NCI-H82 treated with DMSO at 0.1 percent for 48 hours (cell line): ENCODE measurements around the gene GPHN.
"Not testable (repeated sequence)": the region's sequence is repeated elsewhere in the genome, so short reads cannot be mapped to it uniquely, and the experiment has no call there.

Experiments
- DNase-seq: peaks from one replicate; lab custom pipeline; 2025; ENCODE audit not compliant: unreplicated experiment; lab: John Stamatoyannopoulos, UW

GPHN gene

GRCh38 chr14:66651536-66652220, 143.7 kb downstream of the GPHN start:
- no peak for DNase-seq

GRCh38 chr14:66652525-66653106, 144.7 kb downstream of the GPHN start:
- no peak for DNase-seq

- no peak for DNase-seq
These were observed 149.8 kb downstream of the GPHN start for GRCh38 chr14:66657780-66658179.

GRCh38 chr14:66662374-66662773, 154.4 kb downstream of the GPHN start:
- DNase-seq: no peak

GRCh38 chr14:66677780-66678179, 169.8 kb downstream of the GPHN start:
- DNase-seq: no peak

GRCh38 chr14:66680216-66680615, 172.3 kb downstream of the GPHN start:
- DNase-seq: peak; percentile 63

- no peak for DNase-seq
These were observed 188.4 kb downstream of the GPHN start for GRCh38 chr14:66696326-66696725.

- DNase-seq: no peak
These were observed 190.6 kb downstream of the GPHN start for GRCh38 chr14:66698503-66698902.

GRCh38 chr14:66701813-66702212, 193.9 kb downstream of the GPHN start:
- DNase-seq: no peak

GRCh38 chr14:66708267-66708666, 200.3 kb downstream of the GPHN start:
- no peak for DNase-seq

GRCh38 chr14:66709291-66709690, 201.3 kb downstream of the GPHN start:
- no peak for DNase-seq

GRCh38 chr14:66714291-66714690, 206.3 kb downstream of the GPHN start:
- not testable (repeated sequence) for DNase-seq

- DNase-seq: not testable (repeated sequence)
These were observed 207.4 kb downstream of the GPHN start for GRCh38 chr14:66715313-66715712.

- DNase-seq: no peak
These were observed 208.3 kb downstream of the GPHN start for GRCh38 chr14:66716227-66716626.

- DNase-seq: no peak
These were observed 209.7 kb downstream of the GPHN start for GRCh38 chr14:66717561-66718140.

- no peak for DNase-seq
These were observed 217.0 kb downstream of the GPHN start for GRCh38 chr14:66724996-66725395.

GRCh38 chr14:66731298-66731697, 223.4 kb downstream of the GPHN start:
- not testable (repeated sequence) for DNase-seq

GRCh38 chr14:66735853-66736252, 227.9 kb downstream of the GPHN start:
- DNase-seq: no peak

- no peak for DNase-seq
These were observed 231.9 kb downstream of the GPHN start for GRCh38 chr14:66739826-66740225.

- no peak for DNase-seq
These were observed 237.1 kb downstream of the GPHN start for GRCh38 chr14:66745078-66745477.

GRCh38 chr14:66746316-66747006, 238.5 kb downstream of the GPHN start:
- no peak for DNase-seq

GRCh38 chr14:66752109-66752508, 244.2 kb downstream of the GPHN start:
- no peak for DNase-seq
